NCI-H82 treated with DMSO at 0.1 percent for 48 hours (cell line): Measurements from ENCODE around the gene SLC47A1.

Experiments
- DNase-seq: peaks from one replicate; lab custom pipeline; 2025; ENCODE audit not compliant: unreplicated experiment; lab: John Stamatoyannopoulos, UW

The SLC47A1 gene

DNA sequence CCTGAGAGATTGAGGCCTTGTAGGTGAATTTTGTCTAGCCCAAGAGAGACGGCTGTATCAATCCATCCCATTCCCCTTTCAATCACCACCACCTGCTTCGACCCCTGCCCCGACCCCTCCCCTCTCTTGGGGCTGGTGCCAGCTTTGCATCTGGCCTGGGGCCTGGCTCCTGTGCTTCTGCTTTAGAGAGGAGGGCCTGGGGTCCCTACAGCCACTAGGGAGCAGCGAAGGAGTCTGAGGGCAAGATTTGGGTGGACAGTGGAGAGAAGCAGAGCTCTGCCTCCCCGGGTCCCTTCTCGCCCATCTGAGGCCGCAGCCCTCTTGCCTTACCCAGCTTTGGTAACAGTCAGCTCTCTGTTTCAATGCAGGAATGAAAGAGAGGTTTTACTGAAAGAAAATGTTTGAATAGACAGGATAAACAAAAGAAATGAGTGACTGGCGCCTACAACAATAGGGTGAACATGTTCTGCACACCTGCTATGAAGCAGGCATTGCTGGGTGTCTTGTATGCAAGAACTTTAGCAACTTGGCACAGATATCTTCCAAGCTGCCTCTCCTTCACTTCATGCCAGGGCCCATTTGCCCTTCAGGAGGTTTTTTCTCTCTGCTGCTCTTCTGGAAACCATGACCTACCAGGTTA is 57.4 kb downstream of the SLC47A1 start:
- no peak for DNase-seq

DNA sequence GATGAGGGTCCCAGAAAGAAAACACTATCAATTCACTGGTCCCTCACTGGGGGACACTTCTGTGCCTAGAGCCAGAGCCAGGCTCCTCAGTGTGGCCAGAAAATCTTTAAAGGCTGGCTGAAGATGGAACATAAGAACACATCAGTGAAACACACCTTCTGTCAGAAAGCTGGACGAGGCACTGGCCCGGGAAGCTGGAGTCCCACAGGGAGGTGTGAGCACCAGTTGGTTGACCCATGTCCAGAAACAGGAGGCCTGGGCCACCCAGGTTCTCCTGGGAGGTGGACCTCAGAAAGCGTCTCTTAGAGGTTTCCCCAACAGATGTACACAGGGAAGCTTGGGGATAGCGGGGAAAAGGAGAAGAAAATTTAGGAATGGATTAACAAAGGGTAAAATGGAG is 58.7 kb downstream of the SLC47A1 start:
- no peak for DNase-seq

GRCh38 chr17:19596869-19597268 is 63.2 kb downstream of the SLC47A1 start:
- DNase-seq, result no peak

- DNase-seq, result no peak
These were observed 76.7 kb downstream of the SLC47A1 start for GRCh38 chr17:19610311-19610710.

GRCh38 chr17:19610879-19611278 is 77.2 kb downstream of the SLC47A1 start:
- no peak for DNase-seq

- no peak for DNase-seq
These were observed 80.3 kb downstream of the SLC47A1 start for GRCh38 chr17:19613979-19614378.

DNA sequence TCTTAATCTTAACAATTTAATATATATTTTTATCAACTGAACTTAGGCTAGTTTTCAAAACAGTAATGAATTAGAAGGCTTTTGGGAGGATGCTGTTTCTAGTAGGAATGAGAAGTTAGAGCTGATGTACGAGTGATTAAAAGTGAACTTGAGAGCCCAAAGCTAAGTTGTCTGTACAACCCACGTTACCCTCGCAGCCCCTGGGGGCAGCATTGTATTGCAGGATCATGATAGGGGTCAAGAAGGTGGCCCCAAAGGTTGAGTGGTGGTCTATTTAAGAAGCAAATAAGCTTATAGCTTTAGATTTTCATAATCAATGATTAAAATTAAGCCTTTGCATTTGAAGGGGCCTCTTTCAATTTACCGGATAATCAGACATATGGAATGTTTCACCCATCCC is 81.2 kb downstream of the SLC47A1 start:
- DNase-seq, result no peak

DNA sequence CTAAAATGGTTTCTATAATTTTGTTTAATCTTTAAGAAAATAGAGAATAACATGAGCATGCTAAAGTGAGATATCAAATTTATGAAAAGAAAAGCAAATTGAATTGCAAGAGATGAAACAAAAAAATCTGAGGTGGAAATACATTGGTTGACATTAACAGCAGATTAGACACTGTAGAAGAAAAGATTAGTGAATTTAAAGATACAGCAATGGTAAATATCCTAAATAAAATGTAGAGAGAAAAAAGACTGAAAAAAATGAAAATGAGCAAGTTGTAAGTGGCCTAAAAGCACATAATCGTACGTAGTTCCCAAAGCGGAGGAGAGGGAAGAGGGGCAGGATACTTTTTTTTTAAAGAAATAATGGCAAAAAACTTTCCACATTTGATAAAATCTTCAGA is 84.4 kb downstream of the SLC47A1 start:
- DNase-seq, result no peak

GRCh38 chr17:19619705-19620325 is 86.2 kb downstream of the SLC47A1 start:
- no peak for DNase-seq

GRCh38 chr17:19621697-19622096 is 88.0 kb downstream of the SLC47A1 start:
- DNase-seq, result no peak

DNA sequence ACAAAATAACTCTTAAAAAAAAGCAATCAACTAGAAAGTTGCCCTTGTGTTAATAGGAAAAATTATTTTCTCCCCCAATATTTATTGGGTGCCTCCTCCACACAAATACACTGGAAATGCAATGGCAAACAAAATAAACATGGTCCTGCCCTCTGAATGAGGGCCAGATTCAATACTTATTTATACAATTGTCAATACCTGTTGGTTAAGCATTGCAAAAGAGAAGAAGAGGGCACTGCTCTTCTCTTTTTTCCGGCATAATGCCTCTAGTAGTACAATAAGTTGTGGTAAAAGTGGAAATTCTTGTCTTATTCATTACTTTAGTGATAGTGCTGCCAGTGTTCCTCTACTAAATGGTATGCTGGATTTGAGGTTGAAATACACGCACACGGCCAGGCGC is 92.4 kb downstream of the SLC47A1 start:
- DNase-seq, result no peak
